Measurements from ENCODE around the gene TMEM120A.
A peak's percentile ranks its signal among the peaks of the same experiment; 100 is the strongest.
"Not testable (repeated sequence)": the region's sequence is repeated elsewhere in the genome, so short reads cannot be mapped to it uniquely, and the experiment has no call there.

The TMEM120A gene

DNA sequence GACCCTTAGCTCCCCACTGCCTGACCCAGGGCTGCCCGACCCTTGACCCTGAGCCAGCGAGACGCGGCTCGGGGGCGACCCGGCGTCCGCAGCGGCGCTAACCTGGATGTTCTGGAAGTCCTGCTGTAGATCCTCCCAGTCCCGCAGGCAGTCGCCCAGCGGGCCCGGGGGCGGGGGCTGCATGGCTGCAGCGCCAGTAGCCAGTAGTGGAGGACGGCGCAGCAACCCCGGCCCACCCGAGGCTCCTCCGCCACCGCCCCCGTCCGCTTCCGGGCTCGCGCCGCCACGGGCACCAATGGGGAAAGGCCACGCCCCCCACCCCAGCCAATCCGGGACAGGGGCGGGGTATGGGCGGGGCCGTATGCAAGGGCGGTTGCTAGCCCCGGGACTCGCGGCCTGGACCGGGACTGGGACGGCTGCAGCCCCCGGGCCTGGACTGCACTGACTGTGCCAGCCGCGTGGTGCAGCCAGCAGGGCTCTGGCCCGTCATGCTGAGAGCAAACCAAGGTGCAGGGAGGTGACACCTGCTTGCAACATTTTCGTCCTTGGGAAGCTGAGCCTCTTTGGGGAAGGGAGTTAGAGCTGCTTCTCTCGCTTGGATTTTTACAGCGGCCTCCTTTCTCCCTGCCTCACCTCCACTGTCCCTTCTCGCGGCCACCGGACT, at the start of gene TMEM120A:
TMEM120A (minus strand) TSS at position 208 of the 664 bp plus-strand sequence; CDS start at position 183, 25 bp downstream.
- ChIA-PET CTCF (interaction anchor here (1.5 kb wide), 2 partner anchors 9 to 26 kb away, joined by 3 read pairs; no protein-coding TSS in a partner anchor), POLR2A (interaction anchor here (0.5 to 0.8 kb wide), 2 partner anchors 14 to 16 kb away, joined by 3 to 7 read pairs; no protein-coding TSS in a partner anchor)
- DNase-seq (ENCODE audit: extremely low spot score): peak; percentile 100
- TF ChIP-seq, protein P1, sequence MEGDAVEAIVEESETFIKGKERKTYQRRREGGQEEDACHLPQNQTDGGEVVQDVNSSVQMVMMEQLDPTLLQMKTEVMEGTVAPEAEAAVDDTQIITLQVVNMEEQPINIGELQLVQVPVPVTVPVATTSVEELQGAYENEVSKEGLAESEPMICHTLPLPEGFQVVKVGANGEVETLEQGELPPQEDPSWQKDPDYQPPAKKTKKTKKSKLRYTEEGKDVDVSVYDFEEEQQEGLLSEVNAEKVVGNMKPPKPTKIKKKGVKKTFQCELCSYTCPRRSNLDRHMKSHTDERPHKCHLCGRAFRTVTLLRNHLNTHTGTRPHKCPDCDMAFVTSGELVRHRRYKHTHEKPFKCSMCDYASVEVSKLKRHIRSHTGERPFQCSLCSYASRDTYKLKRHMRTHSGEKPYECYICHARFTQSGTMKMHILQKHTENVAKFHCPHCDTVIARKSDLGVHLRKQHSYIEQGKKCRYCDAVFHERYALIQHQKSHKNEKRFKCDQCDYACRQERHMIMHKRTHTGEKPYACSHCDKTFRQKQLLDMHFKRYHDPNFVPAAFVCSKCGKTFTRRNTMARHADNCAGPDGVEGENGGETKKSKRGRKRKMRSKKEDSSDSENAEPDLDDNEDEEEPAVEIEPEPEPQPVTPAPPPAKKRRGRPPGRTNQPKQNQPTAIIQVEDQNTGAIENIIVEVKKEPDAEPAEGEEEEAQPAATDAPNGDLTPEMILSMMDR (IDR thresholded peaks at IDR 0.05; ENCODE audit: control extremely low read depth, extremely low read depth, low read depth, missing control alignments): no peak

DNA sequence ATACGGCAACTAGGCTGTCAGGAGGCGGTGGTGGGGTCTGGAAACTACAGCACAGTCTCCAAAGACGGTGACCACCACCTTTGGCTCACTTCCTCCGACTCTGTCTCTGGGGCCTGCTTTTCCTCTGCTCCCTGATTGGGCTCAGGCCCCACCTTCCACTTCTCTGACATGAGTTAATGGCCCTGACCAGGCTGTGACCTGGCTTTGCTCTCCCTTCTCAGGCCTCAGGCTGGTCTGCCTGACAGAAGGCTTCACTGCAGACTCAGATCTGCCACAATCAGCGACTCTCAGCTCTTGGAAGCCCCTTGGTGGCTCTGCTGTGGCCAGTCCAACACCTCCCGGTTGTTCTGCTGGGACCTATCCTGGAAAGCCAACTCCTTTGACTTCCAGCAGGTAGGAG, 45.7 kb upstream of the TMEM120A start:
- ChIA-PET CTCF (no interaction called here), POLR2A (no interaction called here)
- TF ChIP-seq, protein P1 (IDR thresholded peaks at IDR 0.05; ENCODE audit: control extremely low read depth, extremely low read depth, low read depth, missing control alignments): no peak
- no peak for DNase-seq (ENCODE audit: extremely low spot score)

DNA sequence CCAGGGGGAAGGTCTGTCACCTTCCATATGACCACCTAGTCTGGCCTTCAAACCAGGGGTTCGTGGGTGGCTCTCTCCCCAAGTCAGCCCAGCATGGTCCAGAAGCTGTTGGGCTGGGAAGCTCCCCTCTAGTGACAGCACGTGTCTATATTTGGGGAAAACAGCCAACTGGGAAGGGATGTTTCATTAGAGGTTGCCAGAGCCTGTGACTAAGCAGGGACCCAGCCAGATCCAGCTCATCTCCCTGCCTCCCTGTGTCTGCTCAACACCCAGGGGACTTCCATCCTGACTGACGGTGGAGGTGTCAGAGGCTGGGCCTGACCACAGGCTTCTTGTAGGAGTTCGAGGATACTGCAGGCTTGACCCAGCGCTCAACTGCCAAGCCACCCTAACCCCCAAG, 42.9 kb upstream of the TMEM120A start:
- DNase-seq (ENCODE audit: extremely low spot score): no peak
- ChIA-PET POLR2A (interaction anchor here (1.5 kb wide), 1 partner anchor 17 kb away, joined by 3 read pairs; no protein-coding TSS in a partner anchor), CTCF (interaction anchor here (1.4 to 3.0 kb wide), 3 partner anchors 16 to 171 kb away, joined by 3 to 22 read pairs (median 8); no protein-coding TSS in a partner anchor)
- TF ChIP-seq, protein P1 (IDR thresholded peaks at IDR 0.05; ENCODE audit: control extremely low read depth, extremely low read depth, low read depth, missing control alignments): no peak

DNA sequence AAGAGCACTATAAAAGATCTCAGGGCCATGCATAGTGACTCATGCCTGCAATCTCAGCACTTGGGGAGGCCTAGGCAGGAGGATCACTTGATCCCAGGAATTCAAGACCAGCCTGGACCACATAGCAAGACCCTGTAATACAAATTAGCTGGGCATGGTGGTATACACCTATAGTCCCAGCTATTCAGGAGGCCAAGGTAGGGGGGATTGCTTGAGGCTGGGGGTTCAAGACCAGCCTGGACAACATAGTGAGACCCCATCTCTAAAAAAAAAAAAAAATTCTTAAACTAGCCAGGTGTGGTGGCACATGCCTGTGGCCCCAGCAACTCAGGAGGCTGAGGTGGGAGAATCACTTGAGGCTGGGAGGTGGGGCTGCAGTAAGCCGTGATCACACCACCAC, 37.6 kb upstream of the TMEM120A start:
- ChIA-PET POLR2A (no interaction called here), CTCF (interaction anchor here (7.8 kb wide), 1 partner anchor 11 kb away, joined by 48 read pairs; no protein-coding TSS in a partner anchor)
- no peak for DNase-seq (ENCODE audit: extremely low spot score)
- TF ChIP-seq, protein P1 (IDR thresholded peaks at IDR 0.05; ENCODE audit: control extremely low read depth, extremely low read depth, low read depth, missing control alignments): no peak

DNA sequence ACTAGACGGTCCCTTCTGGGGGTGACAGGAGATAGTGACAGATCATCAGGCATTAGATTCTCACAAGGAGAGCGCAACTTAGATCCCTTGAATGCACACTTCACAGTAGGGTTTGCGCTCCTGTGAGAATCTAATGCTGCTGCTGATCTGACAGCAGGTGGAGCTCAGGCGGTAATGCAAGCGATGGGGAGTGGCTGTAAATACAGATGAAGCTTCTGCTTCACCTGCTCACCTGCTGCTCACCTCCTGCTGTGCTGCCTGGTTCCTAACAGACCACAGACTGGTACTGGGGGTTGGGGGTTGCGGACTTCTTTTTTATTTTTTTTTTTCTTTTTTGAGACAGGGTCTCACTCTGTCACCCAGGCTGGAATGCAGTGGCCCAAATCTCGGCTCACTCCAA, 35.3 kb upstream of the TMEM120A start:
- CTCF ChIA-PET: interaction anchor here (1.5 to 7.8 kb wide), 2 partner anchors 9 to 233 kb away, joined by 3 to 48 read pairs; no protein-coding TSS in a partner anchor
- POLR2A ChIA-PET; DNase-seq (ENCODE audit: extremely low spot score): not testable (repeated sequence)
- TF ChIP-seq, protein P1 (IDR thresholded peaks at IDR 0.05; ENCODE audit: control extremely low read depth, extremely low read depth, low read depth, missing control alignments): peak; percentile 1

- POLR2A ChIA-PET: interaction anchor here (0.5 kb wide), 1 partner anchor 275 kb away, joined by 4 read pairs; no protein-coding TSS in a partner anchor
- DNase-seq (ENCODE audit: extremely low spot score): no peak
- CTCF ChIA-PET: interaction anchor here (0.8 to 8.2 kb wide), 5 partner anchors 9 to 158 kb away, joined by 3 to 193 read pairs (median 56); no protein-coding TSS in a partner anchor
- TF ChIP-seq, protein P1 (IDR thresholded peaks at IDR 0.05; ENCODE audit: control extremely low read depth, extremely low read depth, low read depth, missing control alignments): no peak
Measured at GRCh38 chr7:76023002-76023401, 28.6 kb upstream of the TMEM120A start.

Data from GM10248 (cell line).